ENCODE measurements around the gene SGMS2.

The SGMS2 gene

GRCh38 chr4:107838861-107839565 lies 14.3 kb downstream of the SGMS2 start:
- no peak for DNase-seq
- no CpG with 5 or more reads among the region's 1 CpG for WGBS (ENCODE audit: extremely low coverage, insufficient coverage, low lambda C conversion rate)

GRCh38 chr4:107843391-107843790 lies 18.7 kb downstream of the SGMS2 start:
- Histone ChIP-seq H3K4ac (ENCODE audit: low read depth, low read length) (no peak overlapping the region), H3K18ac (ENCODE audit: low read length) (no peak overlapping the region), H3K27ac (ENCODE audit: low read depth, low read length) (no peak overlapping the region), H3K4me2 (ENCODE audit: low read length) (no peak overlapping the region), H2BK15ac (replicated peaks; ENCODE audit: low read depth) (no peak overlapping the region), H3K36me3 (ENCODE audit: control insufficient read depth, insufficient read depth, low read length) (no peaks in the 10 kb centered on the region), H3K79me2 (ENCODE audit: control insufficient read depth, insufficient read depth, low read length) (no peaks in the 10 kb centered on the region), H3K56ac (ENCODE audit: low read length) (no peak overlapping the region), H3K27me3 (ENCODE audit: insufficient read depth, low read length, poor library complexity) (no peaks in the 10 kb centered on the region), H2AK5ac (ENCODE audit: low read length) (no peak overlapping the region), H3K9ac (ENCODE audit: low read length) (no peak overlapping the region), H3K23ac (ENCODE audit: low read length) (no peak overlapping the region), H4K5ac (ENCODE audit: low read length) (no peak overlapping the region), H3K4me3 (ENCODE audit: low read length) (no peak overlapping the region), H4K8ac (ENCODE audit: low read depth, low read length) (no peak overlapping the region), H3K4me1 (ENCODE audit: control insufficient read depth, low read depth, low read length) (no peaks in the 10 kb centered on the region), H3K79me1 (ENCODE audit: low read length) (no peaks in the 10 kb centered on the region), H2BK5ac (ENCODE audit: low read length) (no peak overlapping the region), H2BK120ac (ENCODE audit: low read depth, low read length) (no peak overlapping the region)
- DNase-seq, result peak; percentile 54
- no CpG with 5 or more reads among the region's 1 CpG for WGBS (ENCODE audit: extremely low coverage, insufficient coverage, low lambda C conversion rate)

More at GRCh38 chr4:107838861-107839565, 14.3 kb downstream of the SGMS2 start:
- no peak overlapping the region for H3K9ac ChIP-seq (ENCODE audit: low read length)
- H3K4ac ChIP-seq (ENCODE audit: low read depth, low read length), result no peak overlapping the region
- H4K5ac ChIP-seq (ENCODE audit: low read length), result no peak overlapping the region
- no peaks in the 10 kb centered on the region for H3K27me3 ChIP-seq (ENCODE audit: insufficient read depth, low read length, poor library complexity)
- no peak overlapping the region for H3K18ac ChIP-seq (ENCODE audit: low read length)
- H3K79me2 ChIP-seq (ENCODE audit: control insufficient read depth, insufficient read depth, low read length), result no peaks in the 10 kb centered on the region
- no peak overlapping the region for H2BK15ac ChIP-seq (replicated peaks; ENCODE audit: low read depth)
- H2BK5ac ChIP-seq (ENCODE audit: low read length), result no peak overlapping the region
- no peak overlapping the region for H2BK120ac ChIP-seq (ENCODE audit: low read depth, low read length)
- no peaks in the 10 kb centered on the region for H3K36me3 ChIP-seq (ENCODE audit: control insufficient read depth, insufficient read depth, low read length)
- H4K8ac ChIP-seq (ENCODE audit: low read depth, low read length), result no peak overlapping the region
- H3K23ac ChIP-seq (ENCODE audit: low read length), result no peak overlapping the region
- H3K27ac ChIP-seq (ENCODE audit: low read depth, low read length), result no peak overlapping the region
- H2AK5ac ChIP-seq (ENCODE audit: low read length), result no peak overlapping the region
- H3K4me1 ChIP-seq (ENCODE audit: control insufficient read depth, low read depth, low read length), result no peaks in the 10 kb centered on the region
- H3K79me1 ChIP-seq (ENCODE audit: low read length), result no peaks in the 10 kb centered on the region
- no peak overlapping the region for H3K4me2 ChIP-seq (ENCODE audit: low read length)
- no peak overlapping the region for H3K4me3 ChIP-seq (ENCODE audit: low read length)
- no peak overlapping the region for H3K56ac ChIP-seq (ENCODE audit: low read length)

GRCh38 chr4:107845681-107846080 lies 20.9 kb downstream of the SGMS2 start:
- Histone ChIP-seq H3K4me1 (ENCODE audit: control insufficient read depth, low read depth, low read length) (no peaks in the 10 kb centered on the region), H3K4ac (ENCODE audit: low read depth, low read length) (no peak overlapping the region), H3K79me1 (ENCODE audit: low read length) (no peaks in the 10 kb centered on the region), H3K18ac (ENCODE audit: low read length) (no peak overlapping the region), H2BK120ac (ENCODE audit: low read depth, low read length) (no peak overlapping the region), H3K79me2 (ENCODE audit: control insufficient read depth, insufficient read depth, low read length) (no peaks in the 10 kb centered on the region), H4K5ac (ENCODE audit: low read length) (no peak overlapping the region), H3K9ac (ENCODE audit: low read length) (no peak overlapping the region), H3K27ac (ENCODE audit: low read depth, low read length) (no peak overlapping the region), H3K36me3 (ENCODE audit: control insufficient read depth, insufficient read depth, low read length) (no peaks in the 10 kb centered on the region), H2BK5ac (ENCODE audit: low read length) (no peak overlapping the region), H2BK15ac (replicated peaks; ENCODE audit: low read depth) (no peak overlapping the region), H3K4me2 (ENCODE audit: low read length) (no peak overlapping the region), H4K8ac (ENCODE audit: low read depth, low read length) (no peak overlapping the region), H2AK5ac (ENCODE audit: low read length) (no peak overlapping the region), H3K27me3 (ENCODE audit: insufficient read depth, low read length, poor library complexity) (no peaks in the 10 kb centered on the region), H3K23ac (ENCODE audit: low read length) (no peak overlapping the region), H3K4me3 (ENCODE audit: low read length) (no peak overlapping the region), H3K56ac (ENCODE audit: low read length) (no peak overlapping the region)
- no peak for DNase-seq
- WGBS (ENCODE audit: extremely low coverage, insufficient coverage, low lambda C conversion rate), result no CpG with 5 or more reads among the region's 3 CpGs

- no peak overlapping the region for H4K8ac ChIP-seq (ENCODE audit: low read depth, low read length)
- no peak overlapping the region for H2BK15ac ChIP-seq (replicated peaks; ENCODE audit: low read depth)
- no peaks in the 10 kb centered on the region for H3K79me1 ChIP-seq (ENCODE audit: low read length)
- H3K79me2 ChIP-seq (ENCODE audit: control insufficient read depth, insufficient read depth, low read length), result no peaks in the 10 kb centered on the region
- no peaks in the 10 kb centered on the region for H3K27me3 ChIP-seq (ENCODE audit: insufficient read depth, low read length, poor library complexity)
- no peak overlapping the region for H4K5ac ChIP-seq (ENCODE audit: low read length)
- no peak for DNase-seq
- no peaks in the 10 kb centered on the region for H3K4me1 ChIP-seq (ENCODE audit: control insufficient read depth, low read depth, low read length)
- no CpG with 5 or more reads among the region's 2 CpGs for WGBS (ENCODE audit: extremely low coverage, insufficient coverage, low lambda C conversion rate)
- no peak overlapping the region for H3K4ac ChIP-seq (ENCODE audit: low read depth, low read length)
- no peak overlapping the region for H2AK5ac ChIP-seq (ENCODE audit: low read length)
- no peak overlapping the region for H2BK5ac ChIP-seq (ENCODE audit: low read length)
- H3K18ac ChIP-seq (ENCODE audit: low read length), result no peak overlapping the region
- H3K56ac ChIP-seq (ENCODE audit: low read length), result no peak overlapping the region
- no peak overlapping the region for H2BK120ac ChIP-seq (ENCODE audit: low read depth, low read length)
- no peak overlapping the region for H3K4me3 ChIP-seq (ENCODE audit: low read length)
- H3K23ac ChIP-seq (ENCODE audit: low read length), result no peak overlapping the region
- H3K36me3 ChIP-seq (ENCODE audit: control insufficient read depth, insufficient read depth, low read length), result no peaks in the 10 kb centered on the region
- no peak overlapping the region for H3K9ac ChIP-seq (ENCODE audit: low read length)
- H3K4me2 ChIP-seq (ENCODE audit: low read length), result no peak overlapping the region
- H3K27ac ChIP-seq (ENCODE audit: low read depth, low read length), result no peak overlapping the region
Measured at GRCh38 chr4:107850438-107850837, 25.7 kb downstream of the SGMS2 start.

- no peak overlapping the region for H3K56ac ChIP-seq (ENCODE audit: low read length)
- no peak overlapping the region for H3K27ac ChIP-seq (ENCODE audit: low read depth, low read length)
- H3K79me1 ChIP-seq (ENCODE audit: low read length), result no peaks in the 10 kb centered on the region
- H2BK15ac ChIP-seq (replicated peaks; ENCODE audit: low read depth), result no peak overlapping the region
- no peak overlapping the region for H2AK5ac ChIP-seq (ENCODE audit: low read length)
- H2BK5ac ChIP-seq (ENCODE audit: low read length), result no peak overlapping the region
- no peak overlapping the region for H3K18ac ChIP-seq (ENCODE audit: low read length)
- H3K79me2 ChIP-seq (ENCODE audit: control insufficient read depth, insufficient read depth, low read length), result no peaks in the 10 kb centered on the region
- no peak overlapping the region for H3K4ac ChIP-seq (ENCODE audit: low read depth, low read length)
- no peak overlapping the region for H3K4me3 ChIP-seq (ENCODE audit: low read length)
- no peaks in the 10 kb centered on the region for H3K4me1 ChIP-seq (ENCODE audit: control insufficient read depth, low read depth, low read length)
- H4K5ac ChIP-seq (ENCODE audit: low read length), result no peak overlapping the region
- no peaks in the 10 kb centered on the region for H3K27me3 ChIP-seq (ENCODE audit: insufficient read depth, low read length, poor library complexity)
- WGBS (ENCODE audit: extremely low coverage, insufficient coverage, low lambda C conversion rate), result no CpG with 5 or more reads among the region's 9 CpGs
- DNase-seq, result no peak
- H3K23ac ChIP-seq (ENCODE audit: low read length), result no peak overlapping the region
- H3K36me3 ChIP-seq (ENCODE audit: control insufficient read depth, insufficient read depth, low read length), result no peaks in the 10 kb centered on the region
- no peak overlapping the region for H4K8ac ChIP-seq (ENCODE audit: low read depth, low read length)
- no peak overlapping the region for H3K9ac ChIP-seq (ENCODE audit: low read length)
- no peak overlapping the region for H3K4me2 ChIP-seq (ENCODE audit: low read length)
- no peak overlapping the region for H2BK120ac ChIP-seq (ENCODE audit: low read depth, low read length)
Measured at GRCh38 chr4:107853444-107854355, 29.0 kb downstream of the SGMS2 start.
